Mesenchymal stem cell (in vitro differentiated cells and primary cell): ENCODE results near the gene RBM26. TPM values are rescaled to one million over a fixed set of nuclear protein-coding genes. Genes with fewer than 3 reads are reported as not detected.

Source experiments
- DNase-seq: peaks from one replicate; pipeline ENCODE4 v3.0.0-alpha.2; 2013
- H2AFZ ChIP-seq: one replicate; pipeline ENCODE4 v1.6.1; 2013; ENCODE audit warnings: low read depth, mild to moderate bottlenecking, control low read depth, inconsistent platforms, low read length, moderate library complexity
- H2AK5ac ChIP-seq: 2 replicates; pipeline ENCODE4 v1.6.1; 2013; ENCODE audit warnings: low read length, moderate library complexity, mild to moderate bottlenecking, inconsistent platforms; ENCODE audit not compliant: severe bottlenecking
- H2BK120ac ChIP-seq: one replicate; pipeline ENCODE4 v1.6.1; 2013; ENCODE audit warnings: low read depth, mild to moderate bottlenecking, inconsistent platforms, low read length, moderate library complexity
- H2BK12ac ChIP-seq, 2 experiments: one replicate each; pipeline ENCODE4 v1.6.1; 2013; ENCODE audit warnings: inconsistent platforms in 2 of 2, low read length in 2 of 2, mild to moderate bottlenecking in 2 of 2, moderate library complexity in 2 of 2, control low read depth in 1 of 2
- H2BK15ac ChIP-seq: one replicate; pipeline ENCODE4 v1.6.1; 2013; ENCODE audit warnings: mild to moderate bottlenecking, low read depth, inconsistent platforms; ENCODE audit not compliant: poor library complexity, severe bottlenecking
- H2BK5ac ChIP-seq: 2 replicates; pipeline ENCODE4 v1.6.1; 2013; ENCODE audit warnings: low read depth, mild to moderate bottlenecking, low read length, control low read depth, inconsistent platforms; ENCODE audit not compliant: poor library complexity, severe bottlenecking
- H3K14ac ChIP-seq, 2 experiments: one replicate each; pipeline ENCODE4 v1.6.1; 2013; ENCODE audit warnings: inconsistent platforms in 2 of 2, low read length in 2 of 2, control low read depth in 1 of 2, mild to moderate bottlenecking in 1 of 2, moderate library complexity in 1 of 2
- H3K18ac ChIP-seq, 2 experiments: one replicate each; pipeline ENCODE4 v1.6.1; 2013; ENCODE audit warnings: inconsistent platforms in 2 of 2, low read length in 2 of 2, control low read depth in 1 of 2, low read depth in 1 of 2, mild to moderate bottlenecking in 1 of 2
- H3K23ac ChIP-seq, 2 experiments: one replicate each; pipeline ENCODE4 v1.6.1; 2013; ENCODE audit warnings: inconsistent platforms in 2 of 2, low read length in 2 of 2, mild to moderate bottlenecking in 2 of 2, moderate library complexity in 2 of 2, control low read depth in 1 of 2
- H3K27ac ChIP-seq: 2 replicates; pipeline ENCODE4 v1.5.1; 2013; ENCODE audit warnings: mild to moderate bottlenecking, moderate library complexity, low read length, control low read depth, inconsistent platforms; ENCODE audit not compliant: poor library complexity, severe bottlenecking
- H3K27me3 ChIP-seq, 2 experiments: 2 replicates each; pipeline versions ENCODE4 v1.6.1 to v1.7.0; 2013; ENCODE audit warnings: low read length in 2 of 2, mild to moderate bottlenecking in 2 of 2, moderate library complexity in 2 of 2, control low read depth in 1 of 2, inconsistent platforms in 1 of 2; ENCODE audit not compliant: control insufficient read depth in 1 of 2, insufficient read depth in 1 of 2
- H3K36me3 ChIP-seq, 2 experiments: 2 replicates each; pipeline versions ENCODE4 v1.6.1 to v1.7.0; 2013; ENCODE audit warnings: low read length in 2 of 2, control low read depth in 1 of 2, inconsistent platforms in 1 of 2, low read depth in 1 of 2, mild to moderate bottlenecking in 1 of 2; ENCODE audit not compliant: insufficient read depth in 2 of 2, control insufficient read depth in 1 of 2
- H3K4ac ChIP-seq, 2 experiments: one replicate each; pipeline ENCODE4 v1.6.1; 2013; ENCODE audit warnings: inconsistent platforms in 2 of 2, low read length in 2 of 2, mild to moderate bottlenecking in 2 of 2, moderate library complexity in 2 of 2, control low read depth in 1 of 2, low read depth in 1 of 2
- H3K4me1 ChIP-seq: 2 replicates; pipeline ENCODE4 v1.6.1; 2013; ENCODE audit warnings: low read depth, low read length, control low read depth; ENCODE audit not compliant: control insufficient read depth, insufficient read depth
- H3K4me2 ChIP-seq: 2 replicates; pipeline ENCODE4 v1.6.1; 2013; ENCODE audit warnings: low read length, mild to moderate bottlenecking, inconsistent platforms; ENCODE audit not compliant: poor library complexity, severe bottlenecking
- H3K4me3 ChIP-seq, 2 experiments: 2 replicates each; pipeline versions ENCODE4 v1.5.1 to v1.7.0; 2013; ENCODE audit warnings: low read length in 2 of 2, mild to moderate bottlenecking in 2 of 2, control low read depth in 1 of 2, low read depth in 1 of 2; ENCODE audit not compliant: insufficient read depth in 1 of 2
- H3K79me1 ChIP-seq: replicated peaks from 2 replicates; pipeline ENCODE4 v1.6.1; 2013; ENCODE audit warnings: mild to moderate bottlenecking, control low read depth, low read length, inconsistent platforms; ENCODE audit not compliant: poor library complexity, severe bottlenecking
- H3K9ac ChIP-seq: 2 replicates; pipeline ENCODE4 v1.7.0; 2013; ENCODE audit warnings: mild to moderate bottlenecking, low read length, moderate library complexity
- H3K9me3 ChIP-seq: 2 replicates; pipeline ENCODE4 v1.7.0; 2013; ENCODE audit warnings: mild to moderate bottlenecking, low read length; ENCODE audit not compliant: control insufficient read depth
- H4K8ac ChIP-seq: one replicate; pipeline ENCODE4 v1.6.1; 2013; ENCODE audit warnings: inconsistent platforms, mild to moderate bottlenecking, low read length, moderate library complexity
- H4K91ac ChIP-seq: one replicate; pipeline ENCODE4 v1.6.1; 2013; ENCODE audit warnings: mild to moderate bottlenecking, low read length, inconsistent platforms
- WGBS: methylation state at CpG from one replicate; pipeline ENCODE4 v1.1.7; 2013; ENCODE audit warnings: mixed read lengths; 5-methylcytosine and 5-hydroxymethylcytosine counted together
- polyA plus RNA-seq, 2 experiments: library from polyadenylated mRNA; stranded (reverse); fragments of 200-250 nt; gene quantifications; one replicate each; pipeline ENCODE4 v1.2.3, GENCODE V29; 2013

The RBM26 gene
- 19.8 TPM for polyA plus RNA-seq (2013, experiment 1 of 2)
- polyA plus RNA-seq (2013, experiment 2 of 2), result 20.5 TPM

GRCh38 chr13:79405831-79406596 lies at the start of gene RBM26:
TSS of gene RBM26 (minus strand) at chr13:79406255. CDS start at chr13:79405774, 481 bp downstream.
- Histone ChIP-seq H3K4me2 (peak within 1 kb of the TSS; percentile 91), H2BK5ac (peak within 1 kb of the TSS; percentile 4), H2BK12ac (peak within 1 kb of the TSS in 1 of 2 experiments; percentile 42), H3K27me3 (no peaks in the 10 kb centered on the region), H2BK120ac (peak within 1 kb of the TSS; percentile 75), H3K79me1 (peaks cover 6% of the 10 kb centered on the region), H3K9me3 (no peaks in the 10 kb centered on the region), H3K27ac (peak within 1 kb of the TSS; percentile 95), H2BK15ac (peak within 1 kb of the TSS; percentile 18), H3K36me3 (no peaks in the 10 kb centered on the region), H2AK5ac (no peak within 1 kb of the TSS), H3K18ac (peak within 1 kb of the TSS; percentile 90 to 98), H3K14ac (peak within 1 kb of the TSS in 1 of 2 experiments; percentile 23), H3K4me1 (no peaks in the 10 kb centered on the region), H3K4me3 (peak within 1 kb of the TSS; percentile 75 to 96), H3K9ac (peak within 1 kb of the TSS; percentile 96), H3K4ac (peak within 1 kb of the TSS; percentile 60 to 84), H2AFZ (peak within 1 kb of the TSS; percentile 68), H3K23ac (peak within 1 kb of the TSS in 1 of 2 experiments; percentile 89), H4K8ac (peak within 1 kb of the TSS; percentile 97), H4K91ac (peak within 1 kb of the TSS; percentile 60)
- peak; percentile 96 for DNase-seq
- under 1% methylated on average over 43 of the region's 72 CpGs for WGBS

- H3K4me2 ChIP-seq, result no peak overlapping the region
- H3K79me1 ChIP-seq, result no peaks in the 10 kb centered on the region
- WGBS, result 78% methylated on average over 3 of the region's 7 CpGs
These were observed 49.3 kb upstream of the RBM26 start for GRCh38 chr13:79455331-79455730.

GRCh38 chr13:79452239-79452913 lies 46.3 kb upstream of the RBM26 start:
- Histone ChIP-seq H3K4me2 (no peak overlapping the region), H3K79me1 (no peaks in the 10 kb centered on the region), H2AFZ (no peak overlapping the region), H2BK15ac (no peak overlapping the region), H2BK5ac (no peak overlapping the region), H2BK12ac (no peak overlapping the region), H3K36me3 (no peaks in the 10 kb centered on the region), H3K27ac (no peak overlapping the region), H3K4ac (no peak overlapping the region), H4K91ac (no peak overlapping the region), H2BK120ac (no peak overlapping the region), H3K4me1 (peaks cover 2% of the 10 kb centered on the region), H3K14ac (no peak overlapping the region), H3K9ac (peak overlapping the region; percentile 57), H3K18ac (no peak overlapping the region), H2AK5ac (no peak overlapping the region), H3K9me3 (no peaks in the 10 kb centered on the region), H3K4me3 (no peak overlapping the region), H4K8ac (no peak overlapping the region), H3K27me3 (no peaks in the 10 kb centered on the region), H3K23ac (no peak overlapping the region)
- WGBS, result 90% methylated on average over 2 of the region's 3 CpGs
- no peak for DNase-seq

More at GRCh38 chr13:79455331-79455730, 49.3 kb upstream of the RBM26 start:
- H3K4me3 ChIP-seq, result no peak overlapping the region
- no peak overlapping the region for H3K9ac ChIP-seq
- H3K4me1 ChIP-seq, result peaks cover 2% of the 10 kb centered on the region
- no peak overlapping the region for H4K8ac ChIP-seq
- no peak overlapping the region for H2AFZ ChIP-seq
- no peaks in the 10 kb centered on the region for H3K27me3 ChIP-seq
- H3K4ac ChIP-seq, result no peak overlapping the region
- no peak overlapping the region for H2AK5ac ChIP-seq
- no peak overlapping the region for H3K18ac ChIP-seq
- no peak overlapping the region for H3K23ac ChIP-seq
- H2BK15ac ChIP-seq, result no peak overlapping the region
- DNase-seq, result no peak
- no peak overlapping the region for H2BK12ac ChIP-seq
- H2BK120ac ChIP-seq, result no peak overlapping the region
- no peak overlapping the region for H3K27ac ChIP-seq
- H4K91ac ChIP-seq, result no peak overlapping the region
- no peaks in the 10 kb centered on the region for H3K9me3 ChIP-seq
- H3K14ac ChIP-seq, result no peak overlapping the region
- no peak overlapping the region for H2BK5ac ChIP-seq
- H3K36me3 ChIP-seq, result no peaks in the 10 kb centered on the region

- H2BK5ac ChIP-seq, result no peak overlapping the region
- peak overlapping the region; percentile 57 for H3K9ac ChIP-seq
- 3% methylated on average over 3 of the region's 3 CpGs for WGBS
- H3K27me3 ChIP-seq, result no peaks in the 10 kb centered on the region
- peak; percentile 96 for DNase-seq
- H2BK15ac ChIP-seq, result peak overlapping the region; percentile 69
- H3K9me3 ChIP-seq, result no peaks in the 10 kb centered on the region
- peak overlapping the region; percentile 14 for H4K91ac ChIP-seq
- H3K27ac ChIP-seq, result no peak overlapping the region
- no peak overlapping the region for H3K23ac ChIP-seq
- H2BK12ac ChIP-seq, result no peak overlapping the region
- H2AFZ ChIP-seq, result no peak overlapping the region
- H3K4me1 ChIP-seq, result peaks cover 2% of the 10 kb centered on the region
- no peak overlapping the region for H3K4ac ChIP-seq
- no peak overlapping the region for H3K14ac ChIP-seq
- no peak overlapping the region for H3K4me2 ChIP-seq
- H3K79me1 ChIP-seq, result no peaks in the 10 kb centered on the region
- H3K36me3 ChIP-seq, result no peaks in the 10 kb centered on the region
- H3K18ac ChIP-seq, result no peak overlapping the region
- H4K8ac ChIP-seq, result peak overlapping the region; percentile 54
- H3K4me3 ChIP-seq, result peak overlapping the region in 1 of 2 experiments; percentile 17
- no peak overlapping the region for H2AK5ac ChIP-seq
- no peak overlapping the region for H2BK120ac ChIP-seq
These were observed 45.5 kb upstream of the RBM26 start for GRCh38 chr13:79451500-79451962.
